GM13977 (cell line): ENCODE measurements around the gene LPIN3.

Source experiments
- DNase-seq: peaks from one replicate; pipeline ENCODE4 v3.0.0; 2012; ENCODE audit warnings: low spot score
- CTCF ChIP-seq: IDR thresholded peaks from 2 replicates; pipeline ENCODE4 v1.5.1; 2012; ENCODE audit warnings: mild to moderate bottlenecking, control low read depth; ENCODE audit not compliant: insufficient read depth; ENCODE audit errors: extremely low read depth, missing control alignments
- in situ Hi-C: fragments of 300-500 bp; cut with MboI; formaldehyde crosslinking; loops from one replicate; pipeline ENCODE4 v1.12.0; 2022; ENCODE audit warnings: low sequenced_read_pairs, low pct_unique_long_range_greater_than_20kb, mixed read lengths, inconsistent platforms; ENCODE audit not compliant: unreplicated experiment

LPIN3 gene

GRCh38 chr20:41320976-41321375, 19.6 kb upstream of the LPIN3 start:
- no peak for TF ChIP-seq CTCF
- in situ Hi-C loops = no loop called here
- no peak for DNase-seq

- no peak for DNase-seq
- in situ Hi-C loops = no loop called here
- no peak for TF ChIP-seq CTCF
Measured at GRCh38 chr20:41327178-41327577, 13.4 kb upstream of the LPIN3 start.

- no peak for TF ChIP-seq CTCF
- peak; percentile 62 for DNase-seq
- in situ Hi-C loops = loop anchor here (5.0 kb wide), 1 partner anchor 357 kb away; no protein-coding TSS in a partner anchor
Measured at GRCh38 chr20:41329435-41330342, 10.9 kb upstream of the LPIN3 start.

GRCh38 chr20:41330343-41330720, 10.3 kb upstream of the LPIN3 start:
- in situ Hi-C loops = loop anchor here (5.0 kb wide), 1 partner anchor 358 kb away; no protein-coding TSS in a partner anchor
- DNase-seq = no peak
- no peak for TF ChIP-seq CTCF

- no peak for TF ChIP-seq CTCF
- no peak for DNase-seq
- in situ Hi-C loops = loop anchor here (5.0 kb wide), 1 partner anchor 359 kb away; no protein-coding TSS in a partner anchor
Measured at GRCh38 chr20:41330941-41331340, 9.7 kb upstream of the LPIN3 start.

GRCh38 chr20:41331731-41332130, 8.9 kb upstream of the LPIN3 start:
- no peak for TF ChIP-seq CTCF
- DNase-seq = no peak
- in situ Hi-C loops = loop anchor here (5.0 kb wide), 1 partner anchor 359 kb away; no protein-coding TSS in a partner anchor
